Measurements from ENCODE around the gene ZG16B. TPM values are rescaled to one million over a fixed set of nuclear protein-coding genes. Genes with fewer than 3 reads are reported as not detected.

ZG16B gene
- total and polyA plus RNA-seq, 10 donors: 0.73 to 3.8 (median 1.5) TPM; not detected in 1

GRCh38 chr16:2874912-2875362 lies 44.8 kb downstream of the ZG16B start:
- H3K4me3 ChIP-seq: no peak overlapping the region
- peaks cover 0 to 28% (median 13%) of the 10 kb centered on the region in 6 donors for H3K4me1 ChIP-seq
- peaks cover 0 to 5% (median 0%) of the 10 kb centered on the region in 7 donors for H3K27me3 ChIP-seq (replicated peaks in 1 of 7)
- peaks cover 0 to 5% (median 2%) of the 10 kb centered on the region in 8 donors for H3K9me3 ChIP-seq
- TF ChIP-seq POLR2AphosphoS5 (IDR thresholded peaks at IDR 0.05) (peak; percentile 64 to 86 (median 81)), POLR2A (IDR thresholded peaks at IDR 0.05) (no peak), CTCF (IDR thresholded peaks at IDR 0.05 in 8 of 11, conservative IDR thresholded peaks at IDR 0.05 in 3 of 11) (peak; percentile 92 to 99 (median 96))
- DNase-seq: peak; percentile 95
- 10 to 14% (median 12%) methylated on average over 25 of the region's 25 CpGs for WGBS, 5 donors
- peak overlapping the region in 4 of 8 donors; percentile 15 to 50 (median 26) for H3K27ac ChIP-seq
- intact Hi-C loops (cut with DNase I; ENCODE audit: low total_unique reads): loop anchor here (5.0 kb wide), 2 partner anchors 37 to 47 kb away; partner anchors contain the start of gene FLYWCH1
- H3K36me3 ChIP-seq: no peaks in the 10 kb centered on the region

GRCh38 chr16:2879854-2880508 lies 49.9 kb downstream of the ZG16B start:
- no peak for TF ChIP-seq CTCF (IDR thresholded peaks at IDR 0.05 in 8 of 11, conservative IDR thresholded peaks at IDR 0.05 in 3 of 11)
- Histone ChIP-seq H3K4me1 (peaks cover 6 to 38% (median 15%) of the 10 kb centered on the region in 6 donors), H3K36me3 (no peaks in the 10 kb centered on the region), H3K9me3 (peaks cover 0 to 7% (median 2%) of the 10 kb centered on the region in 8 donors), H3K4me3 (no peak overlapping the region), H3K27me3 (replicated peaks in 1 of 7) (peaks cover 0 to 5% (median 0%) of the 10 kb centered on the region in 7 donors), H3K27ac (no peak overlapping the region)
- WGBS, 5 donors: 88 to 94% (median 91%) methylated on average over 6 of the region's 6 CpGs
- peak; percentile 59 for DNase-seq
- intact Hi-C loops (cut with DNase I; ENCODE audit: low total_unique reads): loop anchor here (5.0 kb wide), 1 partner anchor 32 kb away; the partner anchor contains the start of gene FLYWCH1

Small RNAs within 50 kb of the gene (small RNA-seq; reads per million reads assigned to genes)
- 0 to 0.15 (median 0) reads per million in 4 donors for gene SNORA3C

Other genes starting within 250 kb of the ZG16B start
- 10 to 100 TPM; 20.5 to 32.1 (median 28.2) TPM for gene KCTD5, start 147.8 kb upstream of the ZG16B start, total RNA-seq
- gene KCTD5, start 147.8 kb upstream of the ZG16B start, polyA plus RNA-seq: 10 to 100 TPM; 13.1 to 24.1 (median 19.2) TPM
- 1 to 10 TPM in 6 of 7 donors, under 1 TPM in 1; 0.84 to 2.1 (median 1.2) TPM for gene PRSS27, start 110.1 kb upstream of the ZG16B start, total RNA-seq
- gene PRSS27, start 110.1 kb upstream of the ZG16B start, polyA plus RNA-seq: 1 to 10 TPM; 1.2 to 1.5 (median 1.2) TPM
- 100 to 1,000 TPM; 590 to 922 (median 875) TPM for gene SRRM2, start 77.7 kb upstream of the ZG16B start, total RNA-seq
- 1,000 to 10,000 TPM in 1 of 3 donors, 100 to 1,000 TPM in 2; 239 to 1,169 (median 672) TPM for gene SRRM2, start 77.7 kb upstream of the ZG16B start, polyA plus RNA-seq
- 100 to 1,000 TPM; 128 to 467 (median 134) TPM for gene ELOB, start 53.0 kb upstream of the ZG16B start, total RNA-seq
- 100 to 1,000 TPM; 233 to 378 (median 247) TPM for gene ELOB, start 53.0 kb upstream of the ZG16B start, polyA plus RNA-seq
- under 1 TPM in 2 of 7 donors, not detected in 5; 0.32 to 0.67 TPM for gene PRSS33, start 42.7 kb upstream of the ZG16B start, total RNA-seq
- gene PRSS33, start 42.7 kb upstream of the ZG16B start, polyA plus RNA-seq: under 1 TPM in 1 of 3 donors, not detected in 2; 0.03 TPM
- not detected for gene PRSS41, start 31.8 kb upstream of the ZG16B start, total RNA-seq
- gene PRSS41, start 31.8 kb upstream of the ZG16B start, polyA plus RNA-seq: not detected
- 1 to 10 TPM in 6 of 7 donors, under 1 TPM in 1; 0.81 to 4.9 (median 1.5) TPM for gene PRSS21, start 13.1 kb upstream of the ZG16B start, total RNA-seq
- gene PRSS21, start 13.1 kb upstream of the ZG16B start, polyA plus RNA-seq: 1 to 10 TPM in 2 of 3 donors, under 1 TPM in 1; 0.49 to 3.4 (median 1.8) TPM
- under 1 TPM in 1 of 7 donors, not detected in 6; 0.60 TPM for gene PRSS22, start 27.9 kb downstream of the ZG16B start, total RNA-seq
- gene PRSS22, start 27.9 kb downstream of the ZG16B start, polyA plus RNA-seq: under 1 TPM in 2 of 3 donors, not detected in 1; 0.19 to 0.33 TPM
- 10 to 100 TPM; 27.5 to 98.6 (median 48.4) TPM for gene FLYWCH2, start 52.9 kb downstream of the ZG16B start, total RNA-seq
- gene FLYWCH2, start 52.9 kb downstream of the ZG16B start, polyA plus RNA-seq: 10 to 100 TPM; 31.6 to 62.6 (median 49.5) TPM
- gene FLYWCH1, start 81.6 kb downstream of the ZG16B start, total RNA-seq: 10 to 100 TPM; 34.8 to 79.3 (median 57.0) TPM
- gene FLYWCH1, start 81.6 kb downstream of the ZG16B start, polyA plus RNA-seq: 10 to 100 TPM; 14.0 to 47.0 (median 43.9) TPM
- 1 to 10 TPM in 1 of 7 donors, under 1 TPM in 1, not detected in 5; 0.40 to 1.0 TPM for gene KREMEN2, start 134.0 kb downstream of the ZG16B start, total RNA-seq
- gene KREMEN2, start 134.0 kb downstream of the ZG16B start, polyA plus RNA-seq: 1 to 10 TPM in 1 of 3 donors, under 1 TPM in 2; 0.41 to 1.2 (median 0.42) TPM
- gene PAQR4, start 139.0 kb downstream of the ZG16B start, total RNA-seq: 1 to 10 TPM; 3.3 to 9.0 (median 6.4) TPM
- 1 to 10 TPM; 2.1 to 7.1 (median 6.3) TPM for gene PAQR4, start 139.0 kb downstream of the ZG16B start, polyA plus RNA-seq
- gene PKMYT1, start 150.1 kb downstream of the ZG16B start, total RNA-seq: 1 to 10 TPM; 3.3 to 9.6 (median 5.6) TPM
- 10 to 100 TPM in 1 of 3 donors, 1 to 10 TPM in 2; 3.9 to 11.3 (median 6.8) TPM for gene PKMYT1, start 150.1 kb downstream of the ZG16B start, polyA plus RNA-seq
- gene CLDN9, start 182.6 kb downstream of the ZG16B start, total RNA-seq: 1 to 10 TPM in 2 of 7 donors, under 1 TPM in 5; 0.24 to 1.7 (median 0.56) TPM
- under 1 TPM; 0.06 to 0.37 (median 0.16) TPM for gene CLDN9, start 182.6 kb downstream of the ZG16B start, polyA plus RNA-seq
- not detected for gene CLDN6, start 187.9 kb downstream of the ZG16B start, total RNA-seq
- gene CLDN6, start 187.9 kb downstream of the ZG16B start, polyA plus RNA-seq: not detected
- gene TNFRSF12A, start 190.1 kb downstream of the ZG16B start, total RNA-seq: 10 to 100 TPM in 3 of 7 donors, 1 to 10 TPM in 4; 2.0 to 26.1 (median 7.5) TPM
- 10 to 100 TPM in 1 of 3 donors, 1 to 10 TPM in 2; 7.7 to 16.5 (median 8.3) TPM for gene TNFRSF12A, start 190.1 kb downstream of the ZG16B start, polyA plus RNA-seq
- 10 to 100 TPM; 15.5 to 30.8 (median 21.6) TPM for gene HCFC1R1, start 193.6 kb downstream of the ZG16B start, total RNA-seq
- gene HCFC1R1, start 193.6 kb downstream of the ZG16B start, polyA plus RNA-seq: 10 to 100 TPM; 60.5 to 74.5 (median 62.8) TPM
- gene THOC6, start 193.7 kb downstream of the ZG16B start, total RNA-seq: 10 to 100 TPM; 19.3 to 30.4 (median 26.3) TPM
- gene THOC6, start 193.7 kb downstream of the ZG16B start, polyA plus RNA-seq: 10 to 100 TPM; 40.7 to 57.2 (median 41.0) TPM
- under 1 TPM in 4 of 7 donors, not detected in 3; 0.30 to 0.77 (median 0.32) TPM for gene BICDL2, start 206.6 kb downstream of the ZG16B start, total RNA-seq
- gene BICDL2, start 206.6 kb downstream of the ZG16B start, polyA plus RNA-seq: under 1 TPM; 0.03 to 0.22 (median 0.15) TPM
- gene MMP25, start 216.3 kb downstream of the ZG16B start, total RNA-seq: 100 to 1,000 TPM in 4 of 7 donors, 10 to 100 TPM in 3; 24.3 to 282 (median 113) TPM
- 10 to 100 TPM in 2 of 3 donors, 1 to 10 TPM in 1; 2.7 to 45.0 (median 41.9) TPM for gene MMP25, start 216.3 kb downstream of the ZG16B start, polyA plus RNA-seq
- gene IL32, start 235.3 kb downstream of the ZG16B start, total RNA-seq: 100 to 1,000 TPM; 171 to 414 (median 309) TPM
- gene IL32, start 235.3 kb downstream of the ZG16B start, polyA plus RNA-seq: 100 to 1,000 TPM; 256 to 624 (median 277) TPM

Data from spleen (tissue), 11 donors.